ENCODE measurements around the gene PHOX2B.

GRCh38 chr4:41702770-41703169 lies 45.8 kb downstream of the PHOX2B start:
- TF ChIP-seq PRDM10 (CRISPR knock-in tag; IDR thresholded peaks at IDR 0.05; ENCODE audit: low read depth) (no peak), ZFP36L2 (CRISPR knock-in tag; IDR thresholded peaks at IDR 0.05) (no peak), CTCF (CRISPR knock-in tag; IDR thresholded peaks at IDR 0.05) (no peak), ZNF333 (CRISPR knock-in tag; IDR thresholded peaks at IDR 0.05; ENCODE audit: borderline replicate concordance) (no peak), ZNF777 (CRISPR knock-in tag; IDR thresholded peaks at IDR 0.05) (no peak), ZNF780A (CRISPR knock-in tag; IDR thresholded peaks at IDR 0.05) (no peak), TARDBP (CRISPR knock-in tag; IDR thresholded peaks at IDR 0.05) (no peak), HCFC1 (IDR thresholded peaks at IDR 0.05; ENCODE audit: low read depth, low read length) (no peak), MLX (CRISPR knock-in tag; IDR thresholded peaks at IDR 0.05) (no peak), REL (CRISPR knock-in tag; conservative IDR thresholded peaks at IDR 0.05) (no peak)

All from HepG2 (cell line).